Activated CD8-positive, alpha-beta memory T cell treated with anti-CD3 and anti-CD28 coated beads, Interleukin-2, amount 50 U/mL, for 4 hours (primary cell): Measurements from ENCODE around the gene SMAD7.
A peak's percentile ranks its signal among the peaks of the same experiment; 100 is the strongest.

ENCODE experiments used
- DNase-seq: peaks from one replicate; pipeline ENCODE4 v3.0.0-alpha.2; 2020

Gene SMAD7

GRCh38 chr18:48986851-48987761 is 36.3 kb upstream of the SMAD7 start:
- no peak for DNase-seq

GRCh38 chr18:48985161-48985560 is 34.4 kb upstream of the SMAD7 start:
- DNase-seq, result no peak

- DNase-seq, result no peak
These were observed 33.1 kb upstream of the SMAD7 start for GRCh38 chr18:48983793-48984437.

GRCh38 chr18:48982266-48982665 is 31.5 kb upstream of the SMAD7 start:
- no peak for DNase-seq

- DNase-seq, result no peak
These were observed 29.5 kb upstream of the SMAD7 start for GRCh38 chr18:48979944-48980890.

- no peak for DNase-seq
These were observed 27.1 kb upstream of the SMAD7 start for GRCh38 chr18:48977914-48978313.

GRCh38 chr18:48975817-48976649 is 25.3 kb upstream of the SMAD7 start:
- DNase-seq, result peak; percentile 68

- no peak for DNase-seq
These were observed 24.5 kb upstream of the SMAD7 start for GRCh38 chr18:48975120-48975816.

GRCh38 chr18:48974304-48975119 is 23.7 kb upstream of the SMAD7 start:
- DNase-seq, result no peak

- no peak for DNase-seq
These were observed 23.0 kb upstream of the SMAD7 start for GRCh38 chr18:48973731-48974130.

- DNase-seq, result no peak
These were observed 17.8 kb upstream of the SMAD7 start for GRCh38 chr18:48968412-48969215.

- no peak for DNase-seq
These were observed 16.8 kb upstream of the SMAD7 start for GRCh38 chr18:48967545-48967944.

GRCh38 chr18:48966523-48966922 is 15.8 kb upstream of the SMAD7 start:
- DNase-seq, result no peak

- no peak for DNase-seq
These were observed 13.1 kb upstream of the SMAD7 start for GRCh38 chr18:48963586-48964470.

- DNase-seq, result no peak
These were observed 12.3 kb upstream of the SMAD7 start for GRCh38 chr18:48962994-48963561.

- DNase-seq, result no peak
These were observed 11.7 kb upstream of the SMAD7 start for GRCh38 chr18:48962252-48962993.

GRCh38 chr18:48961547-48961946 is 10.8 kb upstream of the SMAD7 start:
- no peak for DNase-seq
